ENCODE results near the gene TPX2. TPM values are rescaled to one million over a fixed set of nuclear protein-coding genes. Genes with fewer than 3 reads are reported as not detected.
A peak's percentile ranks its signal among the peaks of the same experiment; 100 is the strongest.

TPX2 gene
- total RNA-seq, 1 donor from 2014 or later = 32.6 TPM

DNA sequence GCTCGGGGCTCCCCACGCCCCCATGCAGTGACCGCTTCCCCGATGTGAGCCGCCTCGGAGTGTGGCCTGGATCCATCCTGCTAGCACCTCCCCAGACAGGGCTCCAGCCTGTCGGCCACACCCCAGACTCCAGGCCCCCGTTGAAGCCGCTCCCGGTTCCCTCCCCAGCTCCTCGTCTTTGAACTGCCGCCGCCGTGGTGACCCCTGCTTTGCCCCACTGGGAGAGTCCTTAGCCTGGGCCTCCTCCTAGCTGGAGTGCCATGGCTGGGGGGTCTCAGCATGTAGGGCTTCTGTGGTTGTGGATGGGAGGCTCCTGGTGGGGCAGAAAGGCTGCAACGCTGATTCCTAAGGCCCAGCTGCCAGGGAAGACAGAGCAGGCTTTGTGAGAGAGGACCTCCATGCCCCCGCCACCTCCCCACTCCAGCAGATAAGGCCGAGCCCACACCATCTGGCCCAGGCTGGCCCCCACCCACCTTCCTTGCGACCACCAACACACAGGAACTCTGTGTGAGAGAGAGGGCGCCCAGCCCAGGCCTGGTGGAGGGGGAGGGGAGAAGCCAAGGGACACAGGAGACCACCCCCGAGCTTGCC lies 94.9 kb downstream of the TPX2 start:
- ATAC-seq = no peak

DNA sequence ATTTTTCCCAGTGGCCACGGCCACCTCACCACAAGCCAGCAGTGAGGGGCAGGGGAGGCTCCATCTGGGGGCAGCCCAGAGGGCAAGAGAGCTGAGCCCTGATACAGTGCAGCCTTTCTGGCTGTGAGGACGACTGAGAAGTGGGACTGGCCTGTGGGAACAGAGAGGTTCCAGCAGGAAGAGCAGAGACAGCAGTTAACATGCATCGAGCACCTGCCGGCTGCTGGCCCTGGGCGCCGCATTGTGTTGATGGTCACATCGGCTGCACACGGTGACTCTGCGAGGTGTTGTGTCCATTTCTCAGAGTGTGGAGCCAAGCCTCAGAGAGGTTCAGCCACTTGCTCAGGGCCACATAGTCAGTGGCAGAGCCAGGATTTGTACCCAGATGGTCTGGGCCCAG lies 96.5 kb downstream of the TPX2 start:
- ATAC-seq = no peak

DNA sequence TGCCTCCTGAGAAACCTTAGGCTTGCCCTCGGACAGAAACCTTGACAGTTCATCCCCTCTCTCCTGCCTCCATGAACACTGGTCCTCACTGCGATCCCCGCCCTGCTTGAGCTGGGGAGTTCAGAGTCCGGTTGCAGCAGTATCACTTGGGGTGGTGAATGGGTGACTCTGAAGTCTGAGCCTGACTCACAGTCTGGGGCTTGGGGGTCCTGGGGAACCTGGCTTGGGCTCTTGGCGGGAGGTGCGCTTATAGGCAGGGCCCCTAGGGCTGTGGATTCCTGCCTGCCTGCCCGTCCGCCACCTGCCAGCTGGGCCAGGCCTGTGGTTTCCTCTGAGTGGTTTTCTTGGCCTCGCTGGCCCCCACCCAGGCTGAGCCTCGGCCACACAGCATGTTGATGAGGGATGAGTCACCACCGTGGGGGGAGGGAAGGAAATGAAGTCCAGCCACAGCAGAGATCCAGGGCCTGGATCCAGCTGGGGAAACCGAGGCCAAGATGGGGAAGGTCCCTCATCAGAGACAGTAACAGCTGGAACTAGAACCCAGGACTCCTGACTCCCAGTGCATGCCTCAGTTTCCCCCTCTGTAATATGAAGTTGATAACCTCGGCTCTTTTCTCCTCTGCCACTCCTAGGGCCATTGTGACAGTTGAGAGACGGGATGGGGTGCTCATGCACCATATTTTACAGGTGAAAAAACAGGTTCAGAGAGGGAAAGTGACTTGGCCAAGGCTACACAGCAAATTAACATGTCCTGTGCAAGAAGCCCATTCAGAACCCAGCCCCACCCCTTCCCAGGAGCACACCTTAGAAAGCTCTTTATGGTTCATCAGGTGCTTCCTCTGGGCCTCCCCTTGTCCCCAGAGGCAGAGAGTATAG lies 97.1 kb downstream of the TPX2 start:
- peak; percentile 49 for ATAC-seq

DNA sequence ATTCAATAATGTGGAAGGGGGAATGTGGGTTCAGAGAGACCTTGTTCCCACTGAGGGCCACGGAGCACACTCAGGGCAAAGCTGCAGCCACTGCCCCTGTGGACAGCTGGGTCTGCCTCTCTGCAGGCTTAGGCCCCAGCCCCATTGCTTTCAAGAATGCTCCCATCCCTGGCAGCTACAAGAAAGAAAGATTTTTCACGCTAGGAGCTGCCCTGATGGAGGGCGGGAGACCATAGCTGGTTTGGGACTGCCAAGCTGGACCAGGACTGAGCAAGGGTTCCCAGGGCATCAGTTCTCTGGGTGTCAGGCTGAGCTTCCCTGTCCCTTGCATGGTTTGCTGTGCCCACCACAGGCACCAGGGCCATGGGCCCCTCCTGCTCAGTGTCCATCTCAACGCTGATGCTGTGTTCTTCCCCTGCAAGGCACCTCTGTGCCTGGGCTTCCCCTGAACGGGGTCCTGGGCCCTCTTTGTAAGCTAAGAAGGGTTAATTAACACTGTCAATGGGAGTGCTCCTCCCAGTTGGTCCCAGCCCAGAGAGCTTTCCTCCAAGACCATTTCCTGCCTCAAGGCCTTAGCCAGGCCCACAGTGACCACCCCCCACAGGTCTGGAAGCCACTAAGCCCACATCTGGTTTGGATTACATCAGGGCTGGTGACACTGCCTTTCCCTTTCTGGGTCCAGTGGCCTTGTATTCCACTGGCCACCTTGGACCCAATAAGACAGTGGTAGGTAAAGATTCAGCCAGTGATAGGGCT lies 97.9 kb downstream of the TPX2 start:
- ATAC-seq = no peak

DNA sequence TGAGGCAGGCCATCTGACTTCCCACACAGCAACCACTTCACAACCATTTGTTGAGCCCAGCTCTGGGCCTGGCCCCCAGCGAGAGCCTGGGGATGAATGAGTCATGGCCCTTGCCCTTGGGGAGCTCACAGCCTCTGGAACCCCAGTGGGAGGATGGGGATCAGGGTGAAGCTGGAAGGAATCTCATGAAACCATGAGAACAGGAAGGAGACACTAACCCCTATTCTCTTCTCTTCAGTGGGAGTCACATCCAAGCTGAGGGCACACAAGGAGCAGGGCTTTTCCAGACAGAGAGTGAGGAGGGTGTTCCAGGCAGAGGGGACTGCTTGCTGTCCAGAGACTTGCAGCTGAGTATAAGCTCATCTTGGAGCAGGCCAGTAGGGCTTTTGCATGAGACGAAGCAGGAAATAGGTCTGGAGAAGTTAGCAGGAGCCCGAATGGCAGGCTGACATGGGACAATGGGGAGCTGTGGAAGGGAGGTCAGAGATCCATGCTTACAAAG lies 98.9 kb downstream of the TPX2 start:
- ATAC-seq = no peak

DNA sequence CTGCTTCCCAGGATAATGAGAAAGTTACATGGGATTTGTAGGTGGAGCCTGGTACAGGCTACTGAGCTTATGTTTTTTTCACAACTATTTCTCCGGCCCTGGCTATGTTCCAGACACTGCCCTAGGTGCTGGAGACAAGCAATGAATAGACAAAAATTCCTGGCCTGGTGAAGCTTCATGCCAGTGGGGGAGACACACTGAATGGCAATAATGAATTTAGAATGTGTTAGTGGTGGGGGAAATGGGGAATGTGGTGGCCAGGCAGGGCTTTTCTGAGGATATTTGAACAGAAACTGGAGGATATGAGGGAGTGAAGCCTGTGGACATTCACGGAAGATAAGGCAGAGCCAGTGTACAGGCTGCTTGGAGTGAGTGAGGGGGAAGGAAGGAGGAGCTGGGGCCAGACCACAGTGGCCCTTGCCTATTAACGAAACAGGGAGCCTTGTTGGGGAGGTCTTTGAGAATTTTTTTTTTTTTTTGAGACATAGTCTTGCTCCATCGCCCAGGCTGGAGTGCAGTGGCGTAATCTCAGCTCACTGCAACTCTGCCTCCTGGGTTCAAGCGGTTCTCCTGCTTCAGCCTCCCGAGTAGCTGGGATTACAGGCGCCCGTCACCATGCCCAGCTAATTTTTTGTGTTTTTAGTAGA lies 99.7 kb downstream of the TPX2 start:
- no peak for ATAC-seq

DNA sequence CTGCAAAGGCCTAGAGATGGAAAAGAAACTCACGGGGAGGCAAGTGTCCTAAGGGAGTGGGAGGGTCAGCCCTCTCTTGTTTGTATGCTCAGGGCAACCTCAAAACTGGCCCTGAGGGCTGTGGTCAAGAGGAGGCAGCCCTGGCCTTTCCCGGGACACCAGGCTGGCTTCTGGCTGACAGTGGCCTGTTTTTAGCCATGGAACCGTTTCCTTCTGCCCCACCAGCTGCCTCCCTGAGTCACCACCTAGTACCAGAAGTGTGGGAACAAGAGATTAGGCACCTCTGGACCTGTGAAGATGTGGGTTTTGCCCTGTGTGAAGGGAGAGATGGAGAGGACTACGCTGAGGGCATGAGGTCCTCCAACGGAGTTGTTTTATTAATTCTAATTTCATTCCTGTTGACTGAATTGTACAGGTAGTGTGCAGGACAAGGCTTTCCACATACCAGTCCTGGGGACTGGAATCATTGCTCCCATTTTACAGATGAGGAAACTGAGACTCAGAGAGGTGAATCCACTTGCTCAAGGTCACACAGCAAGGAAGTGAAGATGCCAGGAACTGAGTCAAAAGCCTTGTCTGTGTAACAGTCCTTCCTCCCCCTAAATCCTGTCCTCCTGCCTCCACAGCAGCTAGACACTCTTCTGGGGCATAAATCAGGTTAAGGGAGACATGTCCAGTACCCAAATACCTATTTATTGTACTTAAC lies 100.8 kb downstream of the TPX2 start:
- ATAC-seq = no peak

DNA sequence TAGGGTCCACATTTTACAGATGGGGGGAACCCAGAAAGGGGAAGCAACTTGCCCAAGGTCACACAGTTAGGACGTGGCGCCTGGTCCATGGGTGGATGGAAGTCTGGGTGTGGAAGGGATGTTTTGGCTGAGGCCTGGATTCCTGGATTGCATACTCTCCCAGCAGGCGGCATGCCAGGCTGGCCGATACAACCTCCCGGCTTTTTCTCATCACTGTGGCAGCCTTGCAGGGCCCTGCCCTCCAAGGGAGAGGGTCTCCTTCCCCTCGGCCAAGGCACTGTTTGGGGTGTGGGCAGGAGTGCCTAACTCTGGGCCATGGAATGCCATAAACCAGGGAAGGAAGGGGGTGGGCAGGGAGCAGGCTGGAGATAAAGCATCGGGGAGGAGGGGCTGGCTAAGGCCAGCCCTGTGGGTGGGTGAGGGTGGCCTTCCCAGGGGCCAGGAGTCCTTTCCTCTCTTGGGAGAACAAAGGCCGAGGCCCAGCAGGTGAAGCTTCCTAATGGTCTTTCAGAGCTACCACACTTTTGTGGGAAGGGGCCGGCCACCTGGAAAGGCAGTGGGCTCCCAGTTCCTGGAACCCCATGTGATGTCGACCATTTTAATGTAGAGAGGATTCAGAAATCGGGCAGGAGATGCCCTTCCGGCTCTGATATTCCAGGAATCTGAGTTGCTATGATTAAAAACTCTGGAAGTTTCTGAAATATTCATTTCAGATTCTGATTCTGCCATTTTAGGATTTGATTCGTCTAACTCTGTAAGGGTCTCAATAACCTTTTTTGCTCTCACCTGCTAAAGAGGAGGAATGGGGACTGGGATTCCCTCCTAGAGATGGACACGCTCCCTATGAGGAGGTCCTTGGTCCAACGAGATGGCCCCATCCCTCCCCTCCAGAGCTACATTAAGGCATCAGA lies 102.1 kb downstream of the TPX2 start:
- ATAC-seq = no peak

DNA sequence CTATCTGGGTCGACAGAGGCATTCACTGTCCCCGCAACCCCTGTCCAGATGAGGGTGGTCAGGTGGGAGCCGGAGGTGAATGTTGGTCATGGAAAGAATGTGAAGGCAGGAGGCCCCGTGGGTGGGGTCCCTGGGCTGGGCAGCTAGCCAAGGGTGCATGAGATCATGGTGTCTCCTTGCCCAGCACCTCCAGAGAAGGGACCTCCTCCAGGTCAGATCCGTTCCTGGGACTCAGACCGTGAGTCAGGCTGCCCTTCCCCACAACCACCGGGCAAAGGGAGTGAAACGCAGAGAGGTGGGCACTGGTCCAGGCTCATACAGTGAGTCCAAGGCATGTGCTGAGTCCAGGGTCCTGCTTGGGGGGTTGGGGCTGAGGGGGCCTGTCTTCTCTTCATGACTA lies 102.8 kb downstream of the TPX2 start:
- no peak for ATAC-seq

DNA sequence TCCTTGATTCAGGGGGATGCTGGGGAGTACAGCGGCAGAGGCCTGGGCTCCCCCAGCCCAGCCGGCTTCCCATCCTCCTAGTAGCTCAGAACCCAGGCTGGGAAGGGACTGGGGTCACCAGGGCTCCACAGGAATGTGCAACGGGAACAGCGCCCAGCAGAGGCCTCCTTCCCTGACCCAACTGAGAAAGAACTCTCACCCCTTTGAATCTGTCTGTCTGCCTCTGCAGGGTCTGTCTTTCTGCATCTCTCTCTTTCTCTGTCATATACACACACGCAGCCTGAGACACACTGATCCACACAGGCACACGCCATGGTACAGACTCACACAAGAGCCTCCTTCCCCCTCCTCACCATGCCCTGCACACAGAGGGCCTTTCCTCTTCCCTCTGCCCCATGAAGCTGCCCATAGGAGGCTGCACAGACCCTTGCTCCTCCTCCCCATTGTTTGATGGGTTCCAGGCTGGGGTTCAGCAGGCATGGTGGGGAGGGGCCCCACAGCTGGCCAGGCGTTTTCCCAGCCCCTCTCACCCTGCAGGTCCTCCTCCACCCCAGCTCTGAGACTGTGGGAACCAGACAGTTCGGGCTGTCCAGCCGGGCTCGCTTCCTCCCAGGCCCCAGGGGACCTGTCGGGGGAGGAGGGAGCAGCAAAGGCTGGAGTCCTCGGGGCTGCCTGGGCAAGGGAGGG lies 103.5 kb downstream of the TPX2 start:
- no peak for ATAC-seq

DNA sequence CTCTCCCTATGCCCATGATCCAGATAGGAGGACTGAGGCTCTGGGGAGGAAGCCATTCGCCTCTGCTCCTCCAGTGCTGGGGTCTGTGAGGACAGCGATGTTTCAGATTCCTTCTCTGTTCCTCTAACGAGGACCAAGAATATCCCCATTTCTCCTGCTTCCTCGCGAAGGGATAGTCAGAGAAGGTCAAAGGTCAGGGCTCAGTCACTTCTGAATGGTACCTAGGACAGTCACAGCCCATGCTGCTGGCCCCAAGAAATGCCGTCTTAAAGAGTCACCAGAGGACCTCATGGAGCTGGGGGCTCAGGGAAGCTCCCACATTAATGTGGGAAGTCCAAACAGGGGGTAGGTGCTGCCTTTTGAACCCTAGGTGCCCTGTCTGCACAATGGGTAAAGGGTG lies 104.2 kb downstream of the TPX2 start:
- no peak for ATAC-seq

DNA sequence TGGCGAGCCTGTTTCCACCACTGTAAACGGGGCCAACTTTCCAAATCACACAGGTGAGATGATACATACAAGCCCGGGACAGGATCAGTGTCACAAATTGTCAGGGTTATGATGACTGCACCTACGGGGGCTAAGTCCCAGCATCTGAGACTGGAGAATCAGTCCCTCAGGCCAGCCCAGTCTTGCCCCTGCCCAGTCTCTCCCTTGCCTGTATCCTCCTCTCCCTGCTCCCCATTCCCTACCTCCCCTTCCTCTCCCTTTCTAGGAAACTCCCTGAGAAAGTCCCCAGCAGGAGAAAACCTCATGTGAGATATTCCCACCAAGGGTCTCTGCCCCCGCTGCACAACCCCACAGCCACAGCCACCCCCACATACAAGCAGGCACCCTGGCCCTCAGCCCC lies 104.8 kb downstream of the TPX2 start:
- ATAC-seq = no peak

DNA sequence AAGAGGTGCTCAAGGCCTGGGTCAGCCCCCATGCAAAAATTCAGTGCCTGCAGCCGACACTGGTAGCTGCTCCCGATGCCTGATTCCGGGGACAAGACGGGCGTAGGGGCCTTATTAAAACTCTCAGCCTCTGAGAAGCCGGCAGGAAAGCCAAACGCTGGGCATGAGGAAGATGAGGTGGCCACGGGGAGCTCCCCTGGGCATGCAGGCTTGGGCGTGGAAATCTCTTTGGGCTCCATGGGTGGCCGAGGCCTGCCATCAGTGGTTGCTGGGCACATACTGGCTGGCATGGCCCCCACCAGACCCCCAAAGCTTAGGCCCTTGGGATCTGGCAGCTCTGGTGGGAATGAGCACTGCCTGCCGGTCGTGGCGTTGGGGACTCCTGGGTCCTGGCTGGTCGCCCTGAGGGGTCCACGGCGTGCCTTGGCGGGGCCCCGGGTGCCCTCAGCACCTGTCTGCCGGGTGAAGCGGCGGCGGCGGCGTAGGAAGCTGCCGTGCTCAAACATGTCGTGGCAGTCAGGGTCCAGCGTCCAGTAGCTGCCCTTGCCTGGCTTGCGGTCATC lies 105.7 kb downstream of the TPX2 start:
- ATAC-seq = no peak

DNA sequence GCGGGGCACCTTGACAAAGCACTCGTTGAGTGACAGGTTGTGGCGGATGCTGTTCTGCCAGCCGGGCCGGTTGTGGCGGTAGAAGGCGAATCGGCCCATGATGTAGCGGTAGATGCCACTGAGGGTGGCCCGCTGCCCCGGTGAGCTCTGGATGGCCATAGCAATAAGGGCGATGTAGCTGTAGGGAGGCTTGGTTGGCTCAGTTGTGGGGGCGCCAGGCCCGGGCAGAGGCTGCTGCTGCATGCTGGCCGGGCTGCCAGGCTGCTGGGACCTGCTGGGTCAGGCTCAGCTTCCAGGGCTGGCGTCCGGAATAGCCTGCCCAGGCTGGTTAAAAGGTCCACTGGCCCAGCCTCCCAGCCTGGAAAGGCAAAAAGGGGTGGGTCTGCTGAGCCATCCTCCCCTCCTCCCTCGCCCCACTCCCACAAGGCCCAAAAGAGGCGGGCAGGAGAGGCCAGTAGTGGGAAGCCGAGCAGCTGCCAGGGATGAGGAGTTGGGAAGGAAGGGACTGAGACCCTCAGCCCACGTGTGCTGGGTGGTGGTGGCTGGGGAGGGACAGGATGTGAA lies 106.3 kb downstream of the TPX2 start, which contains the start of gene FOXS1:
TSS of gene FOXS1 (minus strand) at position 305 of the 564 bp plus-strand sequence. CDS start at position 243, 62 bp downstream.
- peak; percentile 33 for ATAC-seq

DNA sequence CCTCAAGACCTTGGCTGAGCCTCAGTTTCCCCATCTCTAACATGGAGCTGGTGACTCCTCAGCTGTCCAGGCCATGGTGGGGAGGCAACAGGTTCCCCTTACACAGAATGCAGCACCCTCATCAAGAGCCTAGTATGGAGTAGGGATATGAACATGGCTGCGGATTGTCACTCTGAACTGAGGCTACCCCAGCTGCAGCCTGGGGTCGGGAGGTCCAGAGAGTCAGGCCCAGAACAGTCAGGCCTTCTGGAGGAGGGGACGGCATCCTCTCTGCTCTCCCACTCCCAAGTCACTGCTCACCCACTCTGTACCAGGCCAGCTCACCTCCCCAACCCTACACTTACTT lies 107.7 kb downstream of the TPX2 start:
- no peak for ATAC-seq

DNA sequence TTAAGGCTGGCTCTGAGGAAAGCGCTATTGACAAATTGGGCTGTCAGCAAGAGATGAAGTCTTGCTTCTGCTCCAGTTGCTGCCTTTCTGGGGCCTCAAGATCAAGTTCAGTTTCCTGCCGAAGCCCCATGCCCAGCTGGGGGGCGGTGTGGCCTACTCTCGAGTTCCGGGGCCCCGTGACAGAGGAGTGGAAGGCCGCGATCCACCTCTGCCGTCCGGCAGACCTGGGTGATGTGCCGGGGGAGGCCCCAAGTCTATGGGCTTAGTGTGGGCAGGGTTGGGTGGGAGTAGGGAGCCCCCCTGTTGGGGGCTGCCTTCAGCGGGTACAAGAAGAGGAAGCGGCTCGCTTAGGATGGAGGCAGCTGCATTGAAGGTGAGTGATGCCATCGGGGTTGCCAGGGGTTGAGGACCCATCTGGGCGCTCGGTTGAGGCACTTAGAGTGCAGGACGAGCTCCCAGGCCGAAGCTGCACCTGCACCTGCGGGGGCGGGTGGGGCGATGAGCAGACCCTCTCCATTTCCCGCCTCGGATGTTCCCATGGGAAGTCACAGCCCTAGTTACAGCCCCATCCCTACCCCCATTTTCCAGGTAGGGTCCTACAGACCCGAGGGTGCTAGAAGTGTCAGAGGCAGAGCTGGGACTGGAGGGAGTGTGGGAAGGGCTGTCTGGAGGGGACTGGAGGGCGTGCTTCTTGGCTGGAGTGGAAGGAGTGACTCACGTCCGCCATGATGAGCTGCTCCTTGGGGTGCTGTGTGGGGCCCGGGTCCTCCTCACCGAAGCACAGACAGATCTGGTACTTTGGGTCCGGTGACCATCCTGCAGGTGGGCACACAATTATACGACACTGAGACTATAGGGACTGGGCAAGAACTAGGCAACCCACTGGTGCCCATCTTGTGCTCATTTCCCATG lies 109.3 kb downstream of the TPX2 start:
- no peak for ATAC-seq

DNA sequence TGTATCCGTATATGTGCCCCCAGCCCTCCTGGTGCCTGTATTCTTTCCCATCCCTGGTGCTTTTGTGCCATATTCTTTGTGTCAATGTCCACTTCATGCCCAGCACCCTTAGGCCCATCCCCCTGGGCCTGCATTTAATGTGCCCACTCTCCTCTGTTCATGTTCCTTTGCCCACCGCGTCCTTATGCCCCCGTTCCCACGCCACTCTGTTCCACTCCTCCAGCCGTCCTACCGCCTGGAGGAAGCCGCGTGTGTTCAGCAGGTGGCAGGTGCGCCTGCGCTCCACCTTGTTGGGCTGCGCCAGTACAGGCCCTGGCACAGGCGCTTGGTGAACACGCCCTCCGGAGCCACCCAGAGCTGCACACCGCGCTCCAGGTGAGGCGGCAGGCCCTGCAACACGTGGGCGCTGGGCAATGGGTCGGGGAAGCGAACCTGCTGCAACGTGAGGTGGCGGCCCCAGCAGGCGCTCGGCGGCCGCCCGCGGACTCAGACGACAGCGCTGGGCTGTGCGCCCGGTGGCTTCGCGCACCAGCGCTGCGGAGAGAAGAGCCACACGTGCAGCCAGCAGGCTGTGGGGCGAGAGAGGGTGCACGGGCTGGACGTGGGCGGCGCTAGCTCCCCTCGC lies 110.3 kb downstream of the TPX2 start:
- ATAC-seq = peak; percentile 91
